Loucy (cell line): ENCODE data around the gene KCNMB2.

ENCODE experiments used
- H2AFZ ChIP-seq: fragments of 200-600 bp; sonication (generic); 2 replicates; pipeline ENCODE4 v1.6.0; 2016; ENCODE audit warnings: antibody characterized with exemption, mild to moderate bottlenecking, low read length, moderate library complexity
- H3F3A ChIP-seq: fragments of 200-600 bp; 2 replicates; pipeline ENCODE4 v1.6.0; 2016; ENCODE audit warnings: antibody characterized with exemption, low read depth, mild to moderate bottlenecking
- H3K27me3 ChIP-seq: fragments of 200-600 bp; sonication (generic); 2 replicates; pipeline ENCODE4 v1.6.1; 2014; ENCODE audit warnings: low read length, mild to moderate bottlenecking; ENCODE audit not compliant: insufficient read depth, poor library complexity, severe bottlenecking
- H3K36me3 ChIP-seq: fragments of 200-600 bp; sonication (generic); 2 replicates; pipeline ENCODE4 v1.6.1; 2016; ENCODE audit warnings: low read length; ENCODE audit not compliant: insufficient read depth
- H3K4me1 ChIP-seq: fragments of 200-600 bp; sonication (generic); 2 replicates; pipeline ENCODE4 v1.5.1; 2014; ENCODE audit warnings: low read length, mild to moderate bottlenecking; ENCODE audit not compliant: insufficient read depth, poor library complexity, severe bottlenecking
- H3K4me2 ChIP-seq: fragments of 200-600 bp; sonication (generic); 2 replicates; pipeline ENCODE4 v1.6.0; 2014; ENCODE audit warnings: antibody characterized with exemption, low read length, low read depth, mild to moderate bottlenecking; ENCODE audit not compliant: poor library complexity, severe bottlenecking
- H3K4me3 ChIP-seq: fragments of 200-600 bp; sonication (generic); 2 replicates; pipeline ENCODE4 v1.5.1; 2014; ENCODE audit warnings: low read length, mild to moderate bottlenecking, mixed read lengths; ENCODE audit not compliant: poor library complexity, severe bottlenecking
- H3K79me2 ChIP-seq: fragments of 200-600 bp; sonication (generic); 2 replicates; pipeline ENCODE4 v1.6.1; 2014; ENCODE audit warnings: low read length; ENCODE audit not compliant: insufficient read depth
- H3K9ac ChIP-seq: fragments of 200-600 bp; sonication (generic); 2 replicates; pipeline ENCODE4 v1.6.0; 2014; ENCODE audit warnings: mild to moderate bottlenecking, low read depth, low read length, moderate library complexity; ENCODE audit not compliant: poor library complexity, severe bottlenecking
- H3K9me2 ChIP-seq: fragments of 200-600 bp; sonication (generic); replicated peaks from 2 replicates; pipeline ENCODE4 v1.6.1; 2016; ENCODE audit warnings: low read depth, low read length, mixed read lengths
- H3K9me3 ChIP-seq: fragments of 200-600 bp; sonication (generic); 2 replicates; pipeline ENCODE4 v1.6.1; 2014; ENCODE audit warnings: mild to moderate bottlenecking, antibody characterized with exemption, low read length, low read depth; ENCODE audit not compliant: insufficient read depth
- H4K20me1 ChIP-seq: fragments of 200-600 bp; sonication (generic); 2 replicates; pipeline ENCODE4 v1.6.0; 2014; ENCODE audit warnings: antibody characterized with exemption, low read length, mild to moderate bottlenecking; ENCODE audit not compliant: insufficient read depth, poor library complexity, severe bottlenecking
- CTCF ChIP-seq: fragments of 200-600 bp; sonication (generic); conservative IDR thresholded peaks from 2 replicates; pipeline ENCODE4 v1.5.1; 2014; ENCODE audit warnings: mild to moderate bottlenecking, antibody characterized with exemption, low read length
- EZH2phosphoT487 ChIP-seq: fragments of 200-600 bp; IDR thresholded peaks from 2 replicates; pipeline ENCODE4 v1.6.1; 2018; ENCODE audit warnings: antibody characterized with exemption, mild to moderate bottlenecking, moderate library complexity, borderline replicate concordance

Gene KCNMB2

GRCh38 chr3:178504128-178504527 is 32.1 kb upstream of the KCNMB2 start:
- H3K9me2 ChIP-seq: no peaks in the 10 kb centered on the region
- no peak for TF ChIP-seq EZH2phosphoT487
- TF ChIP-seq CTCF: no peak
- H3K27me3 ChIP-seq: no peaks in the 10 kb centered on the region
- no peak overlapping the region for H3K9ac ChIP-seq
- H3F3A ChIP-seq: no peaks in the 10 kb centered on the region
- no peaks in the 10 kb centered on the region for H3K4me1 ChIP-seq
- no peaks in the 10 kb centered on the region for H4K20me1 ChIP-seq
- no peak overlapping the region for H3K4me2 ChIP-seq
- H3K4me3 ChIP-seq: no peak overlapping the region
- H3K36me3 ChIP-seq: no peaks in the 10 kb centered on the region
- no peaks in the 10 kb centered on the region for H3K9me3 ChIP-seq
- H3K79me2 ChIP-seq: no peaks in the 10 kb centered on the region
- no peak overlapping the region for H2AFZ ChIP-seq

DNA sequence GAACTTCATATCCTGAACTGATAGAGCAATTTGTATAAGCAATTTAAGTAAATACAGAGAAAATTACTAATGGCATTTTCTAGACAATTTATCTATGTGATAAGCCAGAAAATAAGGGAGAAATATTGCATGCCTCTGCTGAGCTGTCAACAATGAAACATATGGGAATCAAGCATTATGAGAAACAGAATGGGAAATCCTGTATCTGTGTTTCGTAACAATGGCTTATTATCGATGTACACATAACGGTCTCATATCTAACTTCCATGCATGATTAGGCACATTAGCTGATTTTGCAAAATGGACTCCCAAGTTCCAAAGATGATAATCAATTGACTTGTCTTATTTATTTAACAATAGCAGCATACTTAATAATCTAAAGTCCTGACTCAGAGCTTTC is 30.4 kb upstream of the KCNMB2 start:
- no peak overlapping the region for H2AFZ ChIP-seq
- H3K4me2 ChIP-seq: no peak overlapping the region
- H4K20me1 ChIP-seq: no peaks in the 10 kb centered on the region
- H3K27me3 ChIP-seq: no peaks in the 10 kb centered on the region
- H3K4me3 ChIP-seq: no peak overlapping the region
- H3F3A ChIP-seq: no peaks in the 10 kb centered on the region
- no peaks in the 10 kb centered on the region for H3K36me3 ChIP-seq
- H3K9me3 ChIP-seq: no peaks in the 10 kb centered on the region
- H3K79me2 ChIP-seq: no peaks in the 10 kb centered on the region
- H3K9me2 ChIP-seq: peaks cover 2% of the 10 kb centered on the region; the same call in 1 of the 2 replicates
- no peak overlapping the region for H3K9ac ChIP-seq
- H3K4me1 ChIP-seq: no peaks in the 10 kb centered on the region
- no peak for TF ChIP-seq EZH2phosphoT487
- no peak for TF ChIP-seq CTCF

DNA sequence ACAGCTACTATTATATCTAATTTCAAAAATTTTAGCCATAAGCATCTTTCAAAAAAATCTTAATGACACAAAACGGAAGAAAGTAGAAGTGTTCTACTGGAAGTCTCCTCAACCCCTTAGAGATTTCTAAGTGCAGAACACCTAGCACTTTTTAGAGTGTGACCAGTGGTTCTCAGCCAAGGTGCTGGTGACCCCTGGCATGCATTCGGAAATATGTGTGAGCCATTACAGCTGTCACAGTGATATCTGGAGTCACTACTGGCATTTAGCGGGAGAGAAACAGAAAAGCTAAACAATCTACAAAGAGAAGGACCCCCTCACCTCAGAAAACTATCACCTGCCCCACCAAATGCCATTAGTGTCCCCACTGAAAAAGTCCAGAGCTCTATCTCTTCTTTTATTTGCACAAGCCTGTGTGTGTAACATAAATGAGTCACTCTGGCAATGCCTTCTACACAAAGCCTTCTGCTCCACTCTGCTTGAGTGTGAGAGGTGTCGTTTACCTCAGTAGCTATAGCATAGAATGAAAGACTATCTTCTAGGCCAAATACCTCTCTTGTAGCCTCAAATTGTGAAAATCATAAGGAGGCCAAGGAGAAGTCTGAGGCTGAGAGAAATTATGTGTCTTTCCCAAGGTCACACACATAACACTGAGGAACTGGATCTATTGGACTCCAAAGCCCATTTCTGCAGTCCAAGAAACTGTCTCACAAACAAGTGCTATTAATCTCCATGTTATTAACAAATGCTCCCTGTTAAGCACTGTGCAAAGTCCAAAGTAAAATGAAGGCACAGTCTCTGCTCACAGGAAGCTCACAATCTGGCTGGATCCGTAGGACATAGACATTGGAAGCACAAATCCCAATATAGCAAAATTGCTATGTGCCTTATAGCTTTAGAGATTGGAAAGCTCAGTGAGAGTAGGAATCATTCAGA is 28.5 kb upstream of the KCNMB2 start:
- Histone ChIP-seq H3K4me3 (no peak overlapping the region), H3K9ac (no peak overlapping the region), H3K4me2 (no peak overlapping the region), H3K4me1 (no peaks in the 10 kb centered on the region), H3K27me3 (no peaks in the 10 kb centered on the region), H3F3A (no peaks in the 10 kb centered on the region), H4K20me1 (no peaks in the 10 kb centered on the region), H2AFZ (no peak overlapping the region), H3K79me2 (no peaks in the 10 kb centered on the region), H3K9me2 (peaks cover 4% of the 10 kb centered on the region; the same call in 1 of the 2 replicates), H3K36me3 (no peaks in the 10 kb centered on the region), H3K9me3 (no peaks in the 10 kb centered on the region)
- TF ChIP-seq EZH2phosphoT487: no peak
- no peak for TF ChIP-seq CTCF
